Sigmoid colon (tissue), 4 donors: ENCODE results near the gene EBP.

Experiments
- CTCF ChIP-seq, 4 experiments: fragments of 450-650 bp in 3 of 4; fragments of 200-600 bp in 1 of 4; IDR thresholded peaks; one replicate each; pipeline ENCODE4 v1.5.1; 2016 to 2019; ENCODE audit warnings: antibody characterized with exemption in 4 of 4, mild to moderate bottlenecking in 3 of 4, moderate library complexity in 2 of 4
- POLR2A ChIP-seq, 2 donors: fragments of 450-650 bp; IDR thresholded peaks; one replicate each; pipeline ENCODE4 v1.6.1; 2016; ENCODE audit warnings: antibody characterized with exemption in 2 of 2, mild to moderate bottlenecking in 2 of 2, moderate library complexity in 2 of 2
- POLR2AphosphoS5 ChIP-seq, 4 donors: sonication (generic); formaldehyde crosslinking; IDR thresholded peaks; one replicate each; pipeline ENCODE4 v1.6.1; 2017; ENCODE audit warnings: antibody characterized with exemption in 4 of 4

GRCh38 chrX:48480583-48480982 is 41.0 kb upstream of the EBP start:
- TF ChIP-seq CTCF (IDR thresholded peaks at IDR 0.05) (no peak), POLR2AphosphoS5 (IDR thresholded peaks at IDR 0.05) (no peak), POLR2A (IDR thresholded peaks at IDR 0.05) (no peak)
